Measurements from ENCODE around the gene TRERF1.

GRCh38 chr6:42369568-42369967 is 82.2 kb downstream of the TRERF1 start:
- no peak for TF ChIP-seq POLR2AphosphoS5 (IDR thresholded peaks at IDR 0.05; ENCODE audit: borderline replicate concordance, low read depth, low read length)
- TF ChIP-seq EZH2 (IDR thresholded peaks at IDR 0.05) = no peak
- no peak for TF ChIP-seq FOXP2 (optimal IDR thresholded peaks at IDR 0.05; ENCODE audit: control extremely low read depth, extremely low read length, insufficient read depth)

All from SK-N-MC (cell line).